HG03039 (cell line): ENCODE data around the gene RPS27L.
"Not testable (repeated sequence)": the region's sequence is repeated elsewhere in the genome, so short reads cannot be mapped to it uniquely, and the experiment has no call there.

Experiments
- ATAC-seq: cut with Tn5 transposase; IDR thresholded peaks from one replicate; pipeline ENCODE4 v1.9.1; 2021; ENCODE audit warnings: mild to moderate bottlenecking, moderate library complexity; ENCODE audit not compliant: unreplicated experiment

RPS27L gene

GRCh38 chr15:63103416-63103815 lies 53.9 kb downstream of the RPS27L start:
- ATAC-seq, result no peak

GRCh38 chr15:63099581-63099980 lies 57.7 kb downstream of the RPS27L start:
- not testable (repeated sequence) for ATAC-seq

GRCh38 chr15:63098901-63099300 lies 58.4 kb downstream of the RPS27L start:
- ATAC-seq, result not testable (repeated sequence)
